HG03439 (cell line): Measurements from ENCODE around the gene TMTC2.
A peak's percentile ranks its signal among the peaks of the same experiment; 100 is the strongest.

Source experiments
- ATAC-seq: cut with Tn5 transposase; IDR thresholded peaks from one replicate; pipeline ENCODE4 v1.9.1; 2021; ENCODE audit warnings: mild to moderate bottlenecking, moderate library complexity; ENCODE audit not compliant: unreplicated experiment

Gene TMTC2

GRCh38 chr12:82686168-82687020, at the start of gene TMTC2:
Gene TMTC2, plus strand, starts transcription at chr12:82686906.
- peak; percentile 93 for ATAC-seq

- no peak for ATAC-seq
Observed at GRCh38 chr12:82638324-82638723, 48.4 kb upstream of the TMTC2 start.

- ATAC-seq = no peak
Observed at GRCh38 chr12:82644896-82645295, 41.8 kb upstream of the TMTC2 start.

- no peak for ATAC-seq
Observed at GRCh38 chr12:82645414-82645813, 41.3 kb upstream of the TMTC2 start.

GRCh38 chr12:82647853-82648252, 38.9 kb upstream of the TMTC2 start:
- ATAC-seq = no peak

GRCh38 chr12:82648259-82648909, 38.3 kb upstream of the TMTC2 start:
- ATAC-seq = no peak

- peak; percentile 80 for ATAC-seq
Observed at GRCh38 chr12:82650627-82651337, 35.9 kb upstream of the TMTC2 start.

GRCh38 chr12:82651489-82651888, 35.2 kb upstream of the TMTC2 start:
- ATAC-seq = no peak

- no peak for ATAC-seq
Observed at GRCh38 chr12:82652071-82652470, 34.6 kb upstream of the TMTC2 start.

- ATAC-seq = no peak
Observed at GRCh38 chr12:82655751-82656150, 31.0 kb upstream of the TMTC2 start.

- ATAC-seq = no peak
Observed at GRCh38 chr12:82659343-82660207, 27.1 kb upstream of the TMTC2 start.

GRCh38 chr12:82660541-82661325, 26.0 kb upstream of the TMTC2 start:
- ATAC-seq = no peak

- no peak for ATAC-seq
Observed at GRCh38 chr12:82663893-82664292, 22.8 kb upstream of the TMTC2 start.

GRCh38 chr12:82665142-82665923, 21.4 kb upstream of the TMTC2 start:
- ATAC-seq = no peak

- ATAC-seq = no peak
Observed at GRCh38 chr12:82666830-82667229, 19.9 kb upstream of the TMTC2 start.

GRCh38 chr12:82671673-82672195, 15.0 kb upstream of the TMTC2 start:
- no peak for ATAC-seq

- ATAC-seq = no peak
Observed at GRCh38 chr12:82672811-82673495, 13.8 kb upstream of the TMTC2 start.

- no peak for ATAC-seq
Observed at GRCh38 chr12:82673698-82674097, 13.0 kb upstream of the TMTC2 start.
